ENCODE results near the gene ARID5B.

DNA sequence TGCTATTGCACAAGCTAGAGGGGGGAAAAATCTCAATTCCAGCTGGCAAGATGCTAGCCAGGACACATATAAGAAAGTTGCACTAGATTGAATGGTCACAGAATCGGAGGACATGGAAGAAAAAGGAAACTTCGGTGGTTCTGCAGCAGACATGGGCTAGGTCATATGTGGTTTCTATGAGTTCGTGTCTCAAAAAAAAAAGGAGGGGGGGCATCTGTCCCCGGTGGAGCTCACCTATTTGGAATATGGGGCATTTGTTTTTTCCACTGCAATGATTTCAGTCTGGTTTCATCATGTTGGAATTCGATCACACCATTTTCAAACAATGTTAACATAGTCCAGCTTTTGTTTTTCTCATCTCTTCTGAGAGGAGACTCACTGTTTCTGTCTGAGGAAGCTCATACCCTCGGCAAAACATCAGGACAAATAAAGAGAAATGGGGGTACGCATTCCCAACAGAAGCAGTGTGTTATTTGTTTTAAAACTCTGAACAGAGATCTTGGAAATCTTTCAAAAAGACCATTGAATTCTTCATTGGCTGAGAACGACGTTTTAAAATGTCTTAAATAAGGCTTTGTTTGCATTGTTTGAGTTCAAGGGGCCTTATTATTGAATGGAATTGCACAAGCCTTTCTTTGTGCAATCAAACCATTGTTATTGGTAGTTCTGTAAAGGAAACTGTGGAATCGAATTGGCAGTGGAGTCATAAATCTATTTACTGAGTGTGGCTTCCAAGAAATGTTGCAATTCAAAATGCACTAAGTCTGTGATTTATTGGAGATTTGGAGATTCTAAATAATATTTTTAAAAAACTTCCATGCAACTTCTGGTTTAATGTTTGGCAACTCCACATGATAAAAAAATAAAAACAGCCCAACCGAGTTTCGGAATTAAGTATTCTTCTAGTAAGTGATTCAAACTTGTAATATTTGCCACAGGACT is 194.0 kb downstream of the ARID5B start:
- TF ChIP-seq POLR2A (IDR thresholded peaks at IDR 0.05; ENCODE audit: low read length) (no peak), GATA1 (IDR thresholded peaks at IDR 0.05; ENCODE audit: low read depth, low read length) (no peak)
